Colonic mucosa (tissue), 4 donors: ENCODE results near the gene FSD2. TPM values are rescaled to one million over a fixed set of nuclear protein-coding genes. Genes with fewer than 3 reads are reported as not detected.
"Not testable (repeated sequence)": the region's sequence is repeated elsewhere in the genome, so short reads cannot be mapped to it uniquely, and the experiment has no call there.

ENCODE experiments used
- DNase-seq: peaks from one replicate; pipeline ENCODE4 v3.0.0-alpha.2; 2020
- H3K27ac ChIP-seq: fragments of 200-600 bp; one replicate; pipeline ENCODE4 v1.8.0; 2021
- H3K27me3 ChIP-seq: fragments of 200-600 bp; one replicate; pipeline ENCODE4 v1.8.0; 2021
- H3K36me3 ChIP-seq: fragments of 200-600 bp; one replicate; pipeline ENCODE4 v1.8.0; 2021
- H3K4me1 ChIP-seq: fragments of 200-600 bp; one replicate; pipeline ENCODE4 v1.8.0; 2021; ENCODE audit warnings: mild to moderate bottlenecking
- H3K4me3 ChIP-seq: fragments of 200-600 bp; one replicate; pipeline ENCODE4 v1.8.0; 2021
- H3K9ac ChIP-seq, 2 donors: one replicate each; pipeline ENCODE4 v1.7.0; 2013; ENCODE audit warnings: control low read depth in 2 of 2, low read depth in 2 of 2, low read length in 2 of 2
- H3K9me3 ChIP-seq: fragments of 200-600 bp; one replicate; pipeline ENCODE4 v1.8.0; 2021
- CTCF ChIP-seq: fragments of 200-600 bp; IDR thresholded peaks from one replicate; pipeline ENCODE4 v1.8.0; 2022; ENCODE audit warnings: antibody characterized with exemption, mild to moderate bottlenecking
- intact Hi-C: fragments of 100-400 bp; cut with DNase I; formaldehyde crosslinking; loops from one replicate; pipeline ENCODE4 v1.14.1; 2022
- total RNA-seq, 2 donors: library from RNA; stranded (reverse); fragmentation: NEBNext Ultra II Directional in 1 of 2; extraction: Animal tissue kit (Norgen Biotek cat#: 25700) in 1 of 2; gene quantifications; one replicate each; pipeline ENCODE4 v1.2.1, GENCODE V29; 2021
- donor health status: healthy.
- donor health status: DM: no; HTN: no; CAD: no.
- donor health status: DM: no; HTN: no; CAD: no.

Gene FSD2
- total RNA-seq, 2 donors from 2014 or later, result not detected

GRCh38 chr15:82767163-82767829, 38.6 kb downstream of the FSD2 start:
- intact Hi-C loops, result no loop called here
- DNase-seq, result no peak
- no peaks in the 10 kb centered on the region for H3K4me1 ChIP-seq
- no peak overlapping the region for H3K9ac ChIP-seq
- no peaks in the 10 kb centered on the region for H3K36me3 ChIP-seq
- no peaks in the 10 kb centered on the region for H3K9me3 ChIP-seq
- no peak overlapping the region for H3K27ac ChIP-seq
- TF ChIP-seq CTCF, result no peak
- no peaks in the 10 kb centered on the region for H3K27me3 ChIP-seq
- H3K4me3 ChIP-seq, result no peak overlapping the region

DNA sequence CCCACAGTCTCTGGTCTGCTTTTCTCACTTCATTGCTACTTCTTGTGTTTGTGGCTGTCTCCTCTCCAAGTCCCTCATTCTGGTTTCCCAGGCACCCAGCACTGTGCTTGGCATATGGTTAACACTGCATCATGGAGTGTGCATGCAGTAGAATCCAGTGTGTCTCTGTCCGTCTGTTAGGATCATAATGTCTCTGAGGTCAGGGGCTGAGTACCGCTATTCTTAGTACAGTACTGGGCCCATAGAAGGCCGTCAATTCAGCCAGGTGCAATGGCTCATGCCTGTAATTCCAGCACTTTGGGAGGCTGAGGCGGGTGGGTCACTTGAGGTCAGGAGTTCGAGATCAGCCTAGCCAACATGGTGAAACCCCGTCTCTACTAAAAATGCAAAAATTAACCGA, 39.7 kb downstream of the FSD2 start:
- intact Hi-C loops, H3K9me3 ChIP-seq, H3K4me1 ChIP-seq, H3K4me3 ChIP-seq, H3K27ac ChIP-seq, H3K36me3 ChIP-seq, H3K9ac ChIP-seq, DNase-seq, H3K27me3 ChIP-seq: not testable (repeated sequence)

GRCh38 chr15:82764740-82765139, 41.1 kb downstream of the FSD2 start:
- H3K9ac ChIP-seq, result no peak overlapping the region
- no peak for TF ChIP-seq CTCF
- DNase-seq, result no peak
- no peaks in the 10 kb centered on the region for H3K27me3 ChIP-seq
- no peak overlapping the region for H3K4me3 ChIP-seq
- H3K9me3 ChIP-seq, result no peaks in the 10 kb centered on the region
- H3K4me1 ChIP-seq, result no peaks in the 10 kb centered on the region
- intact Hi-C loops, result no loop called here
- H3K36me3 ChIP-seq, result no peaks in the 10 kb centered on the region
- no peak overlapping the region for H3K27ac ChIP-seq

- no peak overlapping the region for H3K9ac ChIP-seq
- H3K4me3 ChIP-seq, result no peak overlapping the region
- H3K27ac ChIP-seq, result no peak overlapping the region
- H3K36me3 ChIP-seq, result no peaks in the 10 kb centered on the region
- intact Hi-C loops, result no loop called here
- H3K9me3 ChIP-seq, result no peaks in the 10 kb centered on the region
- DNase-seq, result no peak
- no peaks in the 10 kb centered on the region for H3K27me3 ChIP-seq
- no peaks in the 10 kb centered on the region for H3K4me1 ChIP-seq
- TF ChIP-seq CTCF, result no peak
Measured at GRCh38 chr15:82764117-82764490, 41.8 kb downstream of the FSD2 start.

GRCh38 chr15:82763361-82764116, 42.3 kb downstream of the FSD2 start:
- Histone ChIP-seq H3K27me3 (no peaks in the 10 kb centered on the region), H3K27ac (no peak overlapping the region), H3K4me3 (no peak overlapping the region), H3K4me1 (no peaks in the 10 kb centered on the region), H3K9me3 (no peaks in the 10 kb centered on the region), H3K9ac (no peak overlapping the region), H3K36me3 (no peaks in the 10 kb centered on the region)
- TF ChIP-seq CTCF, result no peak
- intact Hi-C loops, result no loop called here
- no peak for DNase-seq

GRCh38 chr15:82751308-82751707, 54.6 kb downstream of the FSD2 start:
- Histone ChIP-seq H3K36me3 (no peaks in the 10 kb centered on the region), H3K4me3 (peak overlapping the region; percentile 69), H3K9me3 (no peaks in the 10 kb centered on the region), H3K9ac (peak overlapping the region in 1 of 2 donors; percentile 91), H3K27me3 (no peaks in the 10 kb centered on the region), H3K4me1 (no peaks in the 10 kb centered on the region), H3K27ac (no peak overlapping the region)
- DNase-seq, result no peak
- intact Hi-C loops, result loop anchor here (5.0 to 10.0 kb wide), 2 partner anchors 51 to 217 kb away; no protein-coding TSS in a partner anchor
- TF ChIP-seq CTCF, result no peak
